RWPE1 (cell line): ENCODE results near the gene GARS1.

ENCODE experiments used
- CTCF ChIA-PET: fragments of 350-600 bp; sonication (Branson Sonifier 250); formaldehyde crosslinking; extraction: SDS; loops from one replicate; lab custom pipeline; 2021; lab: Yijun Ruan, JAX
- POLR2A ChIA-PET: fragments of 400-600 bp; formaldehyde crosslinking; extraction: SDS; loops from one replicate; lab custom pipeline; 2020; ENCODE audit warnings: antibody characterized with exemption; ENCODE audit not compliant: low non-redundant PET; lab: Yijun Ruan, JAX
- DNase-seq: peaks from one replicate; pipeline ENCODE4 v3.0.0; 2012; ENCODE audit warnings: low spot score
- H3K27ac ChIP-seq: fragments of 450-650 bp; 2 replicates; pipeline ENCODE4 v1.5.1; 2017
- TF ChIP-seq, protein P1 (sequence below): fragments of 450-650 bp; conservative IDR thresholded peaks from 2 replicates; pipeline ENCODE4 v1.5.1; 2017; ENCODE audit warnings: low read depth, mild to moderate bottlenecking

The GARS1 gene

DNA sequence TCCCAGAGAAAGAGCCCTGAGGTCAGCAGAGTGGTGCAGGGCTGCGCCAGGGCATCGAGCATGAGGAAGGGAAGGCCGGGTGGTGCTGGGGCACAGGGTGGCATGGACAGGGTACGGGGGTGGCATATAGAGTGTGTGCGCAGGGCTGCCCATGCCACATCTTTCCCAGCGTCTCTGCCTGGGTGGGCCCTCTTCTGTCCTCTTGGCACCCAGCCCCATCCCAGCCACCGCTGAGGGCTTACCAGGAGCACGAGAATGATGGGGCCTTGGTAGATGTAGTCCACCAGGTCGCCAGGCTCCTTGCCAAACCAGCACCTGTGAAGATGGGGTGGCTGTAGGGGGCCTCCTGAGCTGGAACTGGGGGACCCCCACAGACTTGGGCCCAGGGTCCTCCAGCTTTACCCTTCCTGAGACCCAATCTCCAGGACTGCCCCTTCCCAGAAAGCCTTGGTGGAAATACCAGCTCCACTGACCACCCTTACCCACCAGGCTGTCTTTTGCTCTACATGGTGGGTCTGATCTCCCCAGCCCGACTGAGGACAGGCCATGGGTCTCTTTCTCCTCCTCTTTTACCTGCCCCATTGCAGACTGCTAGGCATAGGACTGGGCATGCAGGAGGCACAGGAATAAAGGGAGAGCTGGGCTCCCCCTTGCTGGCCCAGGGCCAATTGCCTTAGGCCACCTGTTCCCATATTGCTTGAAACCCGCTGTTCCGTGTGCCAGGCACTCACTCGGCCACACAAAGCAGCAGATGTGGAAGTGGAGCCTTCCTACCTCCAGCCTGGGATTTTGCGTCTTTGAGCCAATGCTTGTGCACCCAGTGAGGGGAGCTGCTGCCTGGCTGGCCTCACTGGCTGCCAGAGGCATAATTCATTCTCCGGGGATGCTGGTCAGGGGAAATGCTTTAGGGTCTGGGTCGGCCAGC is 65.9 kb downstream of the GARS1 start:
- H3K27ac ChIP-seq = no peak overlapping the region
- ChIA-PET POLR2A (no interaction called here), CTCF (interaction anchor here (1.6 kb wide), 1 partner anchor 17 kb away, joined by 4 read pairs; no protein-coding TSS in a partner anchor)
- TF ChIP-seq, protein P1, sequence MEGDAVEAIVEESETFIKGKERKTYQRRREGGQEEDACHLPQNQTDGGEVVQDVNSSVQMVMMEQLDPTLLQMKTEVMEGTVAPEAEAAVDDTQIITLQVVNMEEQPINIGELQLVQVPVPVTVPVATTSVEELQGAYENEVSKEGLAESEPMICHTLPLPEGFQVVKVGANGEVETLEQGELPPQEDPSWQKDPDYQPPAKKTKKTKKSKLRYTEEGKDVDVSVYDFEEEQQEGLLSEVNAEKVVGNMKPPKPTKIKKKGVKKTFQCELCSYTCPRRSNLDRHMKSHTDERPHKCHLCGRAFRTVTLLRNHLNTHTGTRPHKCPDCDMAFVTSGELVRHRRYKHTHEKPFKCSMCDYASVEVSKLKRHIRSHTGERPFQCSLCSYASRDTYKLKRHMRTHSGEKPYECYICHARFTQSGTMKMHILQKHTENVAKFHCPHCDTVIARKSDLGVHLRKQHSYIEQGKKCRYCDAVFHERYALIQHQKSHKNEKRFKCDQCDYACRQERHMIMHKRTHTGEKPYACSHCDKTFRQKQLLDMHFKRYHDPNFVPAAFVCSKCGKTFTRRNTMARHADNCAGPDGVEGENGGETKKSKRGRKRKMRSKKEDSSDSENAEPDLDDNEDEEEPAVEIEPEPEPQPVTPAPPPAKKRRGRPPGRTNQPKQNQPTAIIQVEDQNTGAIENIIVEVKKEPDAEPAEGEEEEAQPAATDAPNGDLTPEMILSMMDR = no peak
- no peak for DNase-seq

GRCh38 chr7:30661926-30662325 is 67.2 kb downstream of the GARS1 start:
- ChIA-PET POLR2A (no interaction called here), CTCF (interaction anchor here (1.6 kb wide), 1 partner anchor 16 kb away, joined by 4 read pairs; no protein-coding TSS in a partner anchor)

GRCh38 chr7:30662431-30662939 is 67.8 kb downstream of the GARS1 start:
- TF ChIP-seq, protein P1 = no peak
- POLR2A ChIA-PET = no interaction called here
- no peak overlapping the region for H3K27ac ChIP-seq
- no peak for DNase-seq
- CTCF ChIA-PET = interaction anchor here (1.6 kb wide), 1 partner anchor 15 kb away, joined by 4 read pairs; no protein-coding TSS in a partner anchor

More at GRCh38 chr7:30661926-30662325, 67.2 kb downstream of the GARS1 start:
- H3K27ac ChIP-seq = no peak overlapping the region
- DNase-seq = no peak
- TF ChIP-seq, protein P1 = no peak

DNA sequence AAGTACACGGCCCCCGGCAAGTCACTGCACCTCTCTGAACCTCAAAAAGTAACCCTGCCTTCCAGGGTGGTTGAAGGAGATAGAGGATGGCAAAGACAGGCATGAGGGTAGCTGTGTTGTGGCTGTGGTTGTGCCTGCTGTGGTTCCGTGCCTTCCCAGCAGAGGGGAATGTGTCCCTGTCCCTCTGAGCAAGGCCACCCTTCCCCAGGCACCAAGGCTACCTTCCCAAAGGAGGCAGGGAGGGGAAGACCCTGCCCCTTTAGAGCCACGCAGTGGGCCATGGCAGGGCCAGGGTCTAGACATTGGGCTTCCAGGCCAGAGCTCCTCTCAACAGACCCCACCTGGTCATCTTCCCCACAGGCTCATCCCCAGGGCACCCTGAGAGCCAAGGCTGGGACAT is 68.7 kb downstream of the GARS1 start:
- H3K27ac ChIP-seq = no peak overlapping the region
- DNase-seq = no peak
- TF ChIP-seq, protein P1 = no peak
- CTCF ChIA-PET = interaction anchor here (0.6 to 0.7 kb wide), 3 partner anchors 8 to 21 kb away, joined by 3 to 4 read pairs (median 4); no protein-coding TSS in a partner anchor
- POLR2A ChIA-PET = no interaction called here

DNA sequence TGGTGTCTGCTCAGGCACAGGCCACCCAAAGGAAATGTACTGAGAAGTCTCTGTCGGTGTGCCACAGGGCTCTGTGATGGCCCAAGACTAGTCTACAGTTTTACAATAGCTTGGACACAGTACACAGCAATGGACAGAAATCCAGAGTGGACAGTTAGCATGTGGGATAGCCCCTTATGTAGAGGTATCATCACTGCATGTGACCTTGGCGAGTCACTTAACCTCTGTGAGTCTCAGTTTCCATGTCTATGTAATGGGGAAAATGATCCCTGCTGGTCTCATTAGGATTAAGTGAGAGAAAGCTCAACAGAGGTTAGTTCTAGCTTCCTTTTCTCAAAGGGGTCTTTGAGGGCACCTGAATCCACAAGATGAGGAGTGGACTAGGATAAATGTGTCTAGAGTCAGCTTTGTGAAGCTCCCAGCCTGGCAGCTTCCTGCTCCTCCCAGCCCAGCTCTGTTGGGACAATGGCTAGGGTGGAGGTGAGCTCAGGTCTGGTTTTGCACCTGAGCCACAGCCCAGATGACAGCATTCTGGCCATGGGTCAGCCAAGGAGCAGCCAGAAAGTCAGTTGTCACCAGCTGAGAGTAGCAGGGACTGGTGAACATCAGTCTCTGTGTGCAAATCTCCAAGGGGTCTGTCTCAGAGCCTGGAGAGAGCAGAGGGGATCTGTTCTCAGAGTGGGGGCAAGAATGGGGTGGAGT is 69.7 kb downstream of the GARS1 start:
- CTCF ChIA-PET = interaction anchor here (0.7 kb wide), 1 partner anchor 16 kb away, joined by 3 read pairs; no protein-coding TSS in a partner anchor
- DNase-seq = no peak
- no peak overlapping the region for H3K27ac ChIP-seq
- TF ChIP-seq, protein P1 = no peak
- POLR2A ChIA-PET = no interaction called here

DNA sequence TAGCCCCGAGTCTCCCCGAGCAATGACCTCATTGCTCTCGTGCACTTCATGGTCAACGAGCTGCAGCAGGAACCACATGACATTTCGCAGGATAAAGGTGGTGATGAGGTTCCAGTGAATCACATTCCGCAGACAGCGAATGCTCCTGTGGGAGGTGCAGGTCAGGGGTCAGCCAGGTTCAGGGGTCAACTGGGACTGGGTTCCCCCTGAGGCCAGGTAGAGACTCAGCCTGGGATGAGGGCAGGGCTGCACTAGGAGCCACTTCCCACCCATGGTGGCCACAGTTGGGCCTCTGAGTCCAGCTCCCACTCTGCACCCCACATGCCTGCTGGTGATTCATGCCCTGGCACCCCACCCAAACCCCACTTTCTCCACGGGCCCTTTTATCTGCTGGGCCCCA is 70.4 kb downstream of the GARS1 start:
- no peak overlapping the region for H3K27ac ChIP-seq
- TF ChIP-seq, protein P1 = no peak
- ChIA-PET CTCF (no interaction called here), POLR2A (no interaction called here)
- no peak for DNase-seq
